Stimulated activated CD8-positive, alpha-beta memory T cell treated with anti-CD3 and anti-CD28 coated beads, Interleukin-4, amount 100 ng/mL, for 48 hours (primary cell): Measurements from ENCODE around the gene MEN1.

Experiments used
- DNase-seq: peaks from one replicate; pipeline ENCODE4 v3.0.0-alpha.2; 2020

The MEN1 gene

DNA sequence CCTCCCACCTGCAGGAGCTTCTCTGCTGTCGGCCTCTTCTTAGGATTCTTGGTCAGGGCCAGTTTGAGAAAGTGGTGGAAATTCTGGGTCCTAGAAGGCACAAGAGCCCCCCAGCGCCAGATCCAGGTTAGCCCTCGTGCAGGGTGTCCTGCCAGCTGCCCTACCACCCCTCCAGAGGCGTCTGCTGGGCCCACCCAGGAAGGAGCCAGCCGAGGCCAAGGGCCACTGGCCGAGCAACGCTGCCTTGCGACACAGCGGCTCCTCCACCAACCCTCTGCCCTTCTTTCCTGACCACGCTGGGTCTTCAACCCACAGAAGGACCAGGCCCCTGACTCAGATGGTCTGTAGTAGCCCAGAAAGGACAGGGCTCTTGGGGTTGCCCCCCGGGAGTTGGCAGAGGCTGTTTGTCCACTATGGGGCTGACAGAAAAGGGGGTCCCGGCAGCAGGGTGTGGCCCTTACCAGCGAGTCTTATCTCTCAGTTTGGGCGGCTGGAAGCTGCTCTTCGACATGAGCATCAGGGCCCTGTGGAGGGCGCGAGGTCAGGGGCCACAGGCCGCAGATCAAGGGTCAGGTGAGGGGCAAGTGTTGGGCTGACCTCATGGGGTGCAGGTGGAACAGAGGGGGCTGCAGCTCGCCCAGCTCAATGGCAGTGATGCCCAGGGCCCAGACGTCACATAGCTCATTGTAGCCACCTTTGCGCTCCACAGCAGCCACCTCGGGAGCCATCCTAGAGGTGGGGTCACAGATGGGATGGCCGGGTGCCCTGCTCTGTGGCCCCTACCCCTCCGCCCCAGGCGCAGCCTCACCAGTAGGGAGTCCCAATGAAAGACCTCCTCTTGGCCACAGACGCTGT lies 9.8 kb downstream of the MEN1 start:
- DNase-seq = no peak

DNA sequence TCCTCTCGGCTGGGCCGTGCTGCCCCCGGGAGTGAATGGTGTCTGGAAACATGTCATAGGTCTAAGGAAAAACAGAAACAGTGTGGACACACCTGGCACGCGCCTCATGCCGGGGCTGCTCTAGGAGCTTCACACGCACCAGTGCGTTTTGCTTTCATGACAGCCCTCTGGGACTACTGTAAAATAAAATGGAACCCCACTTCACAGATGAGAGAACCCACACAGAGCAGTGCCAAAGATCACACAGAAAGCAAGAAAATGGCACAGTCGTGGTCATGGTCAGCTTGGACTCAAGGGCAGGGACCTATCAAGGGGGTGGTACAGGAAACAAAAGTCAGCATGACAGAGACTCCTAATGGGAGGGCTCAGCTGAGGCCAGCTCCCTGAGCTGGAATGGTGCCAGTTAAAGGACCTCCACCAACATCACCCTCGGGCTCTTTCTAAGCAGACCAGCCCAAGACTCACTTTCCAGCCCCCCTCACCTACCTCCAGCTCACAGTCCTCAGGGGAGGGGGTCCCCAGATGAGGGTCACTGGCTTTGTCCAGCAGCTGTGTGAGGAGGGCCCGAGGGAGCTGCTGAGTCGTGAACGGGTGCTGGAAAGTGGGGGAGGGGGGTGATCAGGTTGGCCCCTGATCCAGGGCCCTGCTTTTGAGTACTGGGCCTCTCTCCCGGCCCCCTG lies 10.6 kb downstream of the MEN1 start:
- DNase-seq = no peak

DNA sequence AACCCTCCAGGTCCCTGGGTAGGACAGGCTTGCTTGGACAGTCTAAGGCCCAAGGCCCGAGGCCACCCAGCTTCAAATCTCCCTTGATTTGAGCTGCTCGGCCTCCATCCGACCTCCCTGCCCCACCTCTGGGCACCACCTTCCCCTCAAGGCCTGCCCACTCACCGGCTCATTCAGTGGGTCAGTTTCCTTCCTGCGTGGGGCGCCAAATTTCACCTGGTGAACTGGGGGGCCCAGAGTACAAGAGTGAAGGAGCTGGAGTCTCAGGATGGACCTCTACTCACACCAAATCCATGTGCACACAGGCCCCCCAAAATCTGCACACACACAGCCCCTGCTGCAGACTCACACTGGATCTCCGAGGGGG lies 11.1 kb downstream of the MEN1 start:
- DNase-seq = no peak

DNA sequence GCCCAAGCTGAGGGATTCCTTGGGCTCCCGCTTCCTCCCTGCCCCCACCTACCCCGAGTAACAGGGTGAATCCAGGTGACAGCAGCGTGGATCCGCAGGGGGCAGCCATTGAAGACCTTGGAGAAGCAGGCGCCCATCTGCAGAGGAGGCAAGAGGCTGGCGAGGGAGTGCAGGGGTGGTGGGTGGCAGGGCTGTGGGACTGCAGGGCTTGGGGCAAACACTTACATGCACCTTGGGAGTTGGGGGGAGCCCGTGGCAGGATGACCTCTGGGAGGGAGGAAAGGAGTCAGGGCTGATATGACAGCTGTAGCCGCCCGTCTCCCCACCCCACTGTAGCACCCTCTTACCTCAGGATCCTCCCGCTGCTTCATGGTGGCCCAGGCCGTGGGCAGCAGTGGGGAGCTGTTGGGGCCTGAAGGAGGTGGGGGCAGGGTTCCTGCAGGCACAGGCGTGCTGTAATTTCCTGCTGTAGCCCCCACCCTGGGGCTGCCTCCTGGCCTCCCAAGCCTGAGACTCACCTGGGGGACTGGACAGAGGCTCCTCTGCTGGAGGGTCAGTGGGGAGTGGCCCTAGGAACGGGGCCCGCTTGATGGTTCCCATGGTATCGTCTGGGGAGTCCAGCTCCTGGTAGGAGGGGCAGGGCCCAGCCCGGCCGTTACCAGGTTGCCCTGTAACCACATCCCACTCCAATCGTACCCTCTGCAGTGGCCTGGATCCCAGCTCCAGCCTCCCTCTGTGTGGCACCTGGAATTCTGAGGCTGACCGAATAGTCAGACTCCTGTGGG lies 13.4 kb downstream of the MEN1 start:
- DNase-seq = no peak

DNA sequence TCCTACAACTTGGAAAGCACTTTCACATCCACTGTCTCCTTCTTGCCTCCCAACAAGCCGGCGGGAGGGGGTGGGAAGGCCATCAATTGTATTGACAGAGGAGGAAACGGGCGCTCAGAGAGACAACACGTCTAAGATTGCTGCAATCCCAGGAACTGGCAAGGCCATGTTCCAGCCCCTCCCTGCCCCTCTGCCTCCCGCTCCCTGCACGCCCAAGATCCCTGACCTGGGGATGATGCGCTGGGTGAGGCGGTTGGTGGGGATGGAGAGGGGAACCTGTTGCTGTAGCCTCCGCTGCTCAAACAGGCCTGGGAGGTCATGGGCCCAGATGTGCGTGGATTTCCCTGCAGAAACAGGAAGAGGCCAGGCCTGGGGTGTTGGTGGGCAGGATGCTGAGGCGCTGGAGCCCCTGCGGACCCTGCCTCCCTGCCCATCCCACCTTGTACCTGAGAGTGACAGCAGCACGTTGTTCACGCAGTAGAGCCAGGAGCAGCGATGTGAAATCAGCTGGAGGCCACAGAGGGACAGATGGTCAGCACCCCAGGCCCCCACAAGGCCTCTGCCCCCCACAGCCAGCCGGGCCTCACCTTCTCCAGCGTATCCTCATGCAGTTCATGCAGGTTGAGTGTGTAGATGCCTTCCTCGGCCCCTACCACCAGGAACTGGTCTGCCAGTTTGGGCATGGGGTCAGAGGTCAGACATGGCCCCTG lies 14.1 kb downstream of the MEN1 start:
- DNase-seq = no peak

DNA sequence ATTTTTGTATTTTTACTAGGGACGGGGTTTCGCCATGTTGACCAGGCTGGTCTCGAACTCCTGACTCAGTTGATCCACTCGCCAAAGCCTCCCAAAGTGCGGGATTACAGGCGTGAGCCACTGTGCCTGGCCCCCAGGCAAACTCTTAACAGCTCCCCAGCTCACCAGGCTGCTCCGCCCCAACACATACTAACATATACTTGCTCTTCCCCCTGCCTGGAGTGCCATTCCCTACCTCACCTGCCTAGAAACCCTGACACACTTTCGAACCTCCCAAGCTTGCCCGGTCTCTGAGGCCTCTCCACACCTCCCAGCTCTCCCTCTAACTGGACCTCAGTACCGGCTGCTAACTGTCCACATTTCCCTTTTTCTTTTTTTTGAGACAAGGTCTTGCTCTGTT lies 15.8 kb downstream of the MEN1 start:
- DNase-seq = no peak

DNA sequence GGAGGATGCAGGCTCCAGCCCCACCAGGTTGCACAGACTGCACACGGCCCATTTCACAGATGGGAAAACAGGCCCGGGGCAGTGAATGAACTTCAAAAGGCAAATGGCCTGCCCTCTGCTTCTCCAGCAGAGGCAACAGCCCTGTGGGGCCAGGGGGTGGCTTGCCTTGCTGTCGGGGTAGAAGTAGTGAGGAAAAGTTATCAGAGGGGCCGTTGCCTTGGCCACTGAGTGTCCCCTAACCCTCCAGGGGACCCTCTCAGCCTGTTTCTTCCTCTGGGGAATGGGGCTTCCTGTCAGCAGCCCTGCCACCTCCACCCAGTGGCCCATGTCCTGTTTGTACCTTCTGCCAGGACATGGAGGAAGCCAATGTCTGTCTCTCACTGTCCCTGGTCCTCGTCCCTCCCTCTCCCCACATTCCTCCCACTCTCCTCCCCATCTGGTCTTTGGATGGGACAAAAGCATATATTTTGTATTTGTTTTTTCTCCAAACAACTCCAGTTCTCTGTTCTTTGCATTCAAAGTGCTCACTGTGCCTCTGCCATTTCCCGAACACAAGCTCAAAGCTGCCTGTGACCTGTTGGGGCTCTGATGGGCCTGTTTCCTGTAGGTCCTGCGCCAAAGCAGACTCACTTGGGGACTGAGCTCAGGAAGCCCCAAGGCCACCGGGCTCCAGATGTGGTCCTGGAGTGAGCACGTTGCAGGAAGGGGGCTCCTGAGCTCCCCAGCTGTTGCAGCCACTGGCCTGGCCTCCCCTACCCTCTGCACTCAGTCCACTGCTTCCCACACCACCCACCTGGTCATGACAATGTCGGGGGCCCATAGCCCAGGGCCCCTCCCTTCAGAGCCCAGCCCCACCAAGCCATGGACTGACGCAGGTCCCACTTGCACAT lies 16.8 kb downstream of the MEN1 start:
- DNase-seq = no peak

DNA sequence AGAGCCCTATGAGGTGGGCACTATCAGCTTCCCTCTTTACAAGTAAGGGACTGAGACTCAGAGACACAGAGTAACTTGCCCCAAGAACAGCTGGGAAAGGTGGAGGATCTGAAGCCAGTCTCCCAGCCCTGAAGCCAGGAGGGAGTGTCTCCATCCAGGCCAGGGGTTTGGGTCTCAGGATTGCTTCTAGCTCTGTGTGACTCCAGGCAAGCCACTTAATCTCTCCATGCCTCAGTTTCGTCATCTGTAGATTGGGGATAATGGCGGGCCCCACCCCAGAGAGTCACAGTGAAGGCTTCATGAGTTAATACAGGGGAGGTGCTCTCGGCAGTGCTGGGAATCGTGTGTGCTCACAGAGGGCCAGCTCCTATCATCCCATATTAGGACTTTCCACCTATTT lies 17.9 kb downstream of the MEN1 start:
- no peak for DNase-seq

DNA sequence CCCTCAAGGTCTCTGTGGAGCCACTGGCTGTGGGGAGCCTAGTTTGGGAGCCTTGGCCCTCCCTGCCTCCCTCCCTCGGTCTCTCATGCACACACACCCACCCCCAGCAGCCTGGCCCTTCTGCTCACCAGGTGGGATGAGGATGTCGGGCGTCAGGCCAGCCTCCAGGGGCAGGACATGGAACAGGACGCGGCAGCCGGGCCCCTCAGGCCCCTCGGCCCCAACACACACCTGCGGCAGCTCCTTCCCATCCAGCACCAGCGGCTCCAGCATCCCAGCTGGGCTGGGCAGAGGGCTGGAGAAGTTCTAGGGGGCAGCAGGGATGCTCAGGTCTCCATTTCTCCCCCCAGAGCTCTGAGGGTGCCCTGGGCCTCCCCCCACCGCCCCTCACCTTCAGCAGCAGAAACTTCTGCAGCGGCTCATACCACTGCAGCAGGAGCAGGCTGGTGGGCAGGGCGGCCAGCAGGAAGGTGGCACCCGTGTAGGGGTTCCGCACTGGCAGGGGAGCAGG lies 18.5 kb downstream of the MEN1 start:
- DNase-seq = no peak

DNA sequence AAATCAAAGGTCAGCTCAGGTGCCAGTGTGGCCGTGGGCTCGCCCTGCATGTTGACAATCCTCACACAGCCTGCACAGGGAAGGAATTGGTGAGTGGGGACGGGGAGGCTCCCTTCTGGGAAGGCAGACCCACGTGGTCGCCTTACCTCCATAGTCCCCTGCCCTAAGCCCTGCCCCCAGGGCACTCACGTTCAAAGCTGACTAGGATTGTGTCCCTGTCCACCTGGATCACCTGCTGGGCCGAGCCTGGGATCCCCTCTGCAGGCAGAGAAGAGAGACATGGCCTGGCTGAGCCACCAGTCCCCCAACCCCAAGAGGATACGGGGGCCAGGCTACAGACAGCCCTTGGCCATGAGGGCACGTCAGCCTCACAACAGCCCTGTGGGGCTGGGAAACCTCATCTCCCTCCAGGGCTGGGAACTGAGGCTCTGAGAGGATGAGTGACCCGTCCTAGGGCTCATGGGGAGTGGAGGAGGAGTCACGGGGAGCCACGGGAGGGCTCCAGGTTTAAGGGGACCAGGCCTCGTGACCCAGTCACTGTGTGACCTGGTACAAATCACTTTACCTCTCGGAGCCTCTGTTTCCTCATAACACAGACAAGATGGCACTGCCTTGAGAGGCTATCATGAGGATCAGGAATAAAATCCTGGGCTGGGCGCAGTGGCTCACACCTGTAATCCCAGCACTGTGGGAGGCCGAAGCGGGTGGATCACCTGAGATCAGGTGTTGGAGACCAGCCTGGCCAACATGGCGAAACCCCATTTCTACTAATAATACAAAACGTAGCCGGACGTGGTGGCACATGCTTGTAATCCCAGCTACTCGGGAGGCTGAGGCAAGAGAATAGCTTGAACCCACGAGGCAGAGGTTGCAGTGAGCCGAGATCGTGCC lies 19.9 kb downstream of the MEN1 start:
- no peak for DNase-seq

DNA sequence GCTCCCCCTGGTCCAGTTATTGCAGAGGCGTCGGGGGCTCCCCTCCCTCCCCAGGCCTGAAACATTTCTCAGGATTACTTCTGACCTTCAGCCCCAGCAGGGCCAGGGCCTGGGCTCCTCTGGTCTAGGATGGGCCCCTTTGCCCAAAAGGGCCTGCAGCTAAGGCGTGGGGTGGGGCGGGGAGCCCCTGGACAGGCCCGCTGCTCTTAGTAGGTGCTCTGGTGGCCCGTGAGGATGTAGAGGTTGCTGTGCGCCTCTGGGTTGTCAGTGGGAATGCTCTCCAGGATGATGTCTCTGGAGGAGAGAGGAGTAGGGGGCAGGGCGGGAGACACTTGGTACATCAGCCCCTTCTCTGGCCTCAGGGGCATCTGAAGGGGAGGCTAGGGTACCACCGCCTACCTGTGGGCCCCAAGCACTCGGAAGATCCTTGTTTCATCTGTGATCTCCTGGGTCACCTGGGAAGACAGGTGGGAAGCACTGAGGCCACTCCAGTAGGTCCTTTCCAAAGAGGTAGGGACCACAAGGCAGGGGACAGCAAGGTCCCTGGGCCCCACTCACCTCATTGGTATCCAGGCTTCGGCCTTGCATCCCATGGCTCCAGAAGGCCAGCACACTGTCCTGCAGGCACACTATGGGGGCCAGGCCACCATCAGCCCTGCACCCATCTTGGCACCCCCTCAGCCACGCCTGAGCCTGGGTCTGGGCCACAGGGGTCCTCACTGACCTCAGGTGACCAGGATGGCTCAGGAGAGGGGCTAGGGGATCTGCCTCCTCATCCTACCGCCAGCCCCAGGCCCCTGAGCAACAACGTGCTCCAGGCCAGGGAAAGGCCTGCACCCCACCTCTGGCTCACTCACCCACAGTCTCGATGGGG lies 20.8 kb downstream of the MEN1 start:
- no peak for DNase-seq

DNA sequence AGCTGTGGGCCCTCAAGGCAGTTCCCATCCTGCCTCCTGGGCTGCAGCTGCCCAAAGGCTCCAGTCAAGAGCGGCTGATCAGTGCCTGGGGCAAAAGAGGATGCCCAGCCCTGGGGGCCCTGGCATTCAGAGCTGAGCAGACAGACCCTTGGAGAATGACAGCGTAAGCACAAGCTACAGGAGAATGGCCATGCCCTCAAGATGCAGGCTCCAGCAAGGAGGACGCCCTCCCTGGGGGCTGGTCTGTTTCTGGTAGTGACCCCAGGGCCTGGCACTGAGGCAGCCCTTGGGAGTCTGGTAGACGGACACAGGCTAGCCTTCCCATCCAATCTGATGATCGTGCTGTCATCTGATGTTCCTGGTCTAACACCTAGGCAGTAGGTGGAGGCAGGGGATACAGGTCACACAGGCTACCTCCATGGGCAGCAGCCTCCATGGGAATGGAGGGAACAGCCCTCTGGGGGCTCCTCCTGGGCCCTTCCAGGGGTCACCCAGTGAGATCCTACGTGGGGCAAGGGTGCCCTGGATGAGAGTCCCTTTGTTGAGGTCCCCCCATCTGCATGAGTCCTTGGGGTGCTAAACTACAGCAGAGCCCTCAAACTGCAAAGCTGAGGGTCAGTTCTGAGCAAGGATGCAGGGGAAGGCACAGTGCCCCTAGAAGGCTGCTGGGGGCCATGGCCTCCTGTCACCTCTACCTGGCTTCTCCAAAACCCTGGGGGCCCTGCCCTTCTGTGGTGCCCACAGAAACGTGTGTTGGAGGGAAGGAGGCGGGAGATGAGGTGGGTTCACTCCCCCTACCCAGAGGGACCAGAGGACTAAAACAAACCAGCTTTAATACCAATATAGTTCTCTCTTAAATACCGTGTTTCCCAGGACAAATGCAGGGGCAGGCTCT lies 21.8 kb downstream of the MEN1 start:
- no peak for DNase-seq

DNA sequence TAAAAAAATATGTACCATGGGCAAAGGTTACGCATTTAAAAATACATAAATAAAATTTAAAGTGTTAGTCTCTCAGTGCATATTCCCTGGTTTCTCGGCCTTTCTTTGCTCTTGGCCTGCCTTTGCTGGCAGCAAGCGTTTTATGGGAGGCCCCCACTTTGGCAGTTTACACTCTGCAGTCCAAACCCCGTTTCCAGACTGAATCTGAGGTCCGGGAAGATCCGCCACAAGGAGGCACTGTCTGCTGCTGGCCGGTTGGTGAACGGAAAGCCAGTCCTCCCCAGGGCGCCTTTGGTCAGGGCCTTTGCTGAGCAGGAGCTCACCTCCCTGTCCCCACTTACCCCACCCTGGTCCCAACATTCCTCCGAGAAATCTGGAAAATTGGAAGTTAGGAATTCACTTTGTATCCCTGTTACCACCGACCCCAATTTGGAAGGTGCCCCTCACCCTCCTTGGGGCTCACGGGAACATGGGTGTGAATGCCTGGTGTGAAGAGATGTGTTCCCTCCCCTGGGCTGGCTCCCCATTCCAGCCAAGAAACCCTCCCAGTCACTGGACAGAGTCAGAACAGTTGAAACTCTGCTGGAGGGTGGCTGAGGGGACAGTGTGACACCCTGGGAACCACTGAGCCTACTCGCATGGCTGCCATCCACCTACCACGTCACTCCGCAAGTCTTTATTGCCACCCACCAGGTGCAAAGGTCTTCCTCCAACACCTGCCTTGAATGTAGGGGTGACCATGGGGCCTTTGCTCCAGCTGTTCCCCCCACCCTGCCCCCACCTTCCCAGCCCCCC lies 22.6 kb downstream of the MEN1 start:
- peak; percentile 77 for DNase-seq

DNA sequence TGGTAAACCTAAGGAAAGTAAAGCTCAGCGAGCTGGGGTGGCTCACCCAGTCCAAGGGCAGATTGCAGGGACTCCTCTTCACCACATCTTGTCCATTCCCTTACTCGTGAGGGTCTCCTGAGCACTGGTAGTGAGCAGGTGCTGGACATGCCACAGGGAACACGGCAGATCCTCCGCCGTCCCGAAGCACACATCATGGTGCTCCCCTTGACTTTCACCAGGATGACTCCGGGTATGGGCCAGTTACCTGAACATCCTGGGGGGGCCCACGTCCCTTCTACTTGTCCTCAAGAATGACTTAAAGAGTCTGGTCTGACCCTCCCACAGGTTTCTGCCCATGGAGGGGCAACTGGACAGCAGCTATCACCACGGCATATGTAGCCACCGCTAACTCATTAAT lies 24.0 kb downstream of the MEN1 start:
- no peak for DNase-seq

DNA sequence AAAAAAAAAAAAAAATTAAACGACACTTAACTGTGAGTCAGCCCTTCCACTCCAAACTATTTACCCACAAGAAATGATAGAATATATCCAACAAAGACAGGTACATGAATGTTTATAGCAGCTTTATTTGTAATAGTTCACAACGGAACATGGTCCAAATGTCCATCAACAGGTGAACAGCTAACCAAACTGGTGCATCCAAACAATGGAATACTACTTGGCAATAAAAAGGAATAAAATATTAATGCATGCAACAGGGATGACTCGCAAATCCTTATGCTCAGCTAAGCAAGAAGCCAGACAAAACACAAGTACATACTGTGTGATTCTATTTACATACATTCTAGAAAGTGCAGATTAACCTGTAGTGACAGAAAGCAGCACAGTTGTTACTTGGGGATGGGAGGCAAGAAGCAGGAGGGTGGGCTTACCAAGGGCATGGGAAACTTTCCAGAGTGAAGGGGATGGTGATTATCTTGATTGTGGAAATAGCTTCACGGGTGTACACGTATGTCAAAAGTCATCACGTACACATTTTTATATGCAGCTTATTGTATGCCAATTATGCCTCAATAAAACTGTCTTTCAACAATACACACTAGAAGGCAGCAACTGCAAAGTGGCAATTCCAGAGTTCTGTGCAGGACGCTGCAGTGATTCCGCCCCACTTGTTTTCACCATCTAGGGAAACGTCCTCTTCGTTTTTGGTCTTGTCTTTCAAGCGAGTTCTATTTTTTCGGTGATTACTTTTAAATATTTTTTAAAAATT lies 25.4 kb downstream of the MEN1 start:
- DNase-seq = no peak

DNA sequence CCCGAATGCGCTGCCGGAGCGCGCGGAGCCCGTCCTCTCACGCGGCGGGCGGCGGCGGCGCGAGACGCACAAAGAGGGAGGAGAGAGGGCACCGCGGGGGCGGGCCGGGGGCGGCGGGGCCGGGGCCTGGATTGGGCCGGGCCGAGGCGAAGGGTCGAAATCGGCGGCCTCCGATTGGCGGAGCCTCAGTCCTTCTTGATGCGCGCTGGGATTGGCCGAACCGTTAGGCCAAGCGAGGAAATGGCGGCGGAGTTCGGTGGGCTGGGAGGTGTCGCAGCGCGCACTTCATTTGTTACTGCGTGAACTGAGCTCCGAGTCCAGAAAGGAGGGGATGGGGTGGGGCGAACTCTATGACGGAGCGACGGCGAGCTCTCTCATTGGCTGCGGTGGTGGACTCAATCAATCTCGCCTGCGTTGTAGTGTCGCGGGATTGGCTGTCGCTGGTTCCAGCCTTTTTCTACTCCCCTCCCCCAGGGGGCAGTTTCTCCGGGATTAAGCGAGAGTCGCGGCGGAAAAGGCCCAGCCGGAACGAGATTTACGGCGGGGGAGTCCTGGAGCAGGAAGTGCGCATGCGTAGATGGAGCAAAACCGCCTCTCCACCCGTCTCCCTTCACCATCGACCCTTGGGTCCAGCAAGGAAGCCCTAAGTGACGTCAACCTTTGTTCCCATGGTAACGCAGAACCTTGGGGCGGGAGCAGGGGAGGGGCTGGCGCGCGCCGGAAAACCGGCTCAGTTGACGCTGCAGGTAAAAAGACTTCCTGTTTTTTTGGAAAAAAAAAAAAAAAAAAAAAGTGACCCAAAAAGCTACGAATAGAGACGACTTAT lies 31.7 kb downstream of the MEN1 start, which contains the start of gene SF1:
Gene SF1, minus strand, starts transcription at position 70 of the 826 bp plus-strand sequence. CDS start 150 bp downstream, outside the sequence.
- DNase-seq = peak; percentile 98
